ACC112 (cell line): ENCODE measurements around the gene DSC3.
"Not testable (repeated sequence)": the region's sequence is repeated elsewhere in the genome, so short reads cannot be mapped to it uniquely, and the experiment has no call there.

Experiments
- H2AFZ ChIP-seq: fragments of 200-600 bp; sonication (generic); one replicate; pipeline ENCODE4 v1.6.0; 2017; ENCODE audit warnings: antibody characterized with exemption, low read length; ENCODE audit not compliant: unreplicated experiment
- H3K27ac ChIP-seq: fragments of 200-600 bp; sonication (generic); 2 replicates; pipeline ENCODE4 v1.5.1; 2014; ENCODE audit warnings: low read depth, mild to moderate bottlenecking, antibody characterized with exemption, low read length, moderate library complexity
- H3K27me3 ChIP-seq: fragments of 200-600 bp; sonication (generic); 2 replicates; pipeline ENCODE4 v1.6.1; 2014; ENCODE audit warnings: mild to moderate bottlenecking, antibody characterized with exemption, low read length, moderate library complexity, mixed read lengths; ENCODE audit not compliant: insufficient read depth
- H3K36me3 ChIP-seq: fragments of 200-600 bp; sonication (generic); 2 replicates; pipeline ENCODE4 v1.6.1; 2016; ENCODE audit warnings: mild to moderate bottlenecking, antibody characterized with exemption, low read length, moderate library complexity, mixed read lengths; ENCODE audit not compliant: insufficient read depth
- H3K4me1 ChIP-seq: fragments of 200-600 bp; sonication (generic); one replicate; pipeline ENCODE4 v1.6.1; 2016; ENCODE audit warnings: low read length, mixed read lengths; ENCODE audit not compliant: insufficient read depth, unreplicated experiment, control insufficient read depth
- H3K4me3 ChIP-seq: fragments of 200-600 bp; sonication (generic); 2 replicates; pipeline ENCODE4 v1.5.1; 2014; ENCODE audit warnings: mild to moderate bottlenecking, low read depth, low read length
- H3K79me2 ChIP-seq: fragments of 200-600 bp; sonication (generic); one replicate; pipeline ENCODE4 v1.6.0; 2016; ENCODE audit warnings: low read length; ENCODE audit not compliant: control insufficient read depth, unreplicated experiment, insufficient read depth

The DSC3 gene

GRCh38 chr18:31041271-31042083, 1.1 kb downstream of the DSC3 start:
- Histone ChIP-seq H3K27ac (no peak overlapping the region), H3K36me3 (no peaks in the 10 kb centered on the region), H2AFZ (no peak overlapping the region), H3K4me3 (no peak overlapping the region), H3K79me2 (no peaks in the 10 kb centered on the region), H3K27me3 (peaks cover 33% of the 10 kb centered on the region), H3K4me1 (no peaks in the 10 kb centered on the region)

GRCh38 chr18:31040686-31041270, 1.8 kb downstream of the DSC3 start:
- Histone ChIP-seq H3K36me3 (no peaks in the 10 kb centered on the region), H3K27me3 (peaks cover 33% of the 10 kb centered on the region), H2AFZ (no peak overlapping the region), H3K4me3 (no peak overlapping the region), H3K79me2 (no peaks in the 10 kb centered on the region), H3K4me1 (no peaks in the 10 kb centered on the region), H3K27ac (no peak overlapping the region)

DNA sequence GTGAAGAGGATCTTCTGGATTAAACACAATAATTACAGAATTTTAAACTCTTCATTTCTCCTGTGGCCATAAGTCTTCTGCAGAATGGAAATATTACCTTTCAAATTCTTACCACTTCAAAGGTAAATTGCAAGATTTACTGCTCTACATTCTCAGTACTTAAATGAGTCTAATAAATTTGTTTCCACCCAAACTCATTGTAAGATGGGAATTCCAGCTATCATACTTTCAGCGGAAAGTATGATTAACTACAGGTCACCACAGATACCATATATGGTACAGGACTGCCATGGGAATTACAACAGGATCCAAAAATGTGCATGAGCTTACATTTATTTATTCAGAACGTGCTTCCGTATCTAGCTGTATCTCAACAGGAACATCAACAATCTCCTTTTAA, 3.1 kb downstream of the DSC3 start:
- H3K27ac ChIP-seq, result no peak overlapping the region
- peaks cover 33% of the 10 kb centered on the region for H3K27me3 ChIP-seq
- no peak overlapping the region for H2AFZ ChIP-seq
- no peaks in the 10 kb centered on the region for H3K36me3 ChIP-seq
- H3K79me2 ChIP-seq, result no peaks in the 10 kb centered on the region
- H3K4me1 ChIP-seq, result no peaks in the 10 kb centered on the region
- no peak overlapping the region for H3K4me3 ChIP-seq

DNA sequence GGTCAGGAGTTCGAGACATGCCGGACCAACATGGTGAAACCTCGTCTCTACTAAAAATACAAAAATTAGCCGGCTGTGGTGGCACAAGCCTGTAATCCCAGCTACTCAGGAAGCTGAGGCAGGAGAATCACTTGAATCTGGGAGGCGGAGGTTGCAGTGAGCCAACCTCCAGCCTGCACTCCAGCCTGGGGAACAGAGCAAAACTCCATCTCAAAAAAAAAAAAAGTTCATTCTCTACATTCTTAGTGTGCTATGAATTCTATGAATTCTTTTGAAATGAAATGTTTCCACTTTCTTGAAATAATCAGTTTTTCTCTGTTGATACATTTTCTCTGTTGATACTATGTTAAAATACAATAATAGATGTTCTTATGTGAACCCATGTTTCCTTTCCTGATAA, 4.9 kb downstream of the DSC3 start:
- not testable (repeated sequence) for H3K79me2 ChIP-seq, H3K36me3 ChIP-seq, H2AFZ ChIP-seq, H3K27ac ChIP-seq, H3K4me1 ChIP-seq, H3K4me3 ChIP-seq
- peaks cover 28% of the 10 kb centered on the region for H3K27me3 ChIP-seq

- Histone ChIP-seq H3K4me1 (no peaks in the 10 kb centered on the region), H2AFZ (no peak overlapping the region), H3K4me3 (no peak overlapping the region), H3K27me3 (no peaks in the 10 kb centered on the region), H3K27ac (no peak overlapping the region), H3K36me3 (no peaks in the 10 kb centered on the region), H3K79me2 (no peaks in the 10 kb centered on the region)
Measured at GRCh38 chr18:31034541-31034940, 8.0 kb downstream of the DSC3 start.

- H3K4me1 ChIP-seq, result no peaks in the 10 kb centered on the region
- no peak overlapping the region for H3K4me3 ChIP-seq
- no peak overlapping the region for H3K27ac ChIP-seq
- no peaks in the 10 kb centered on the region for H3K36me3 ChIP-seq
- H2AFZ ChIP-seq, result no peak overlapping the region
- no peaks in the 10 kb centered on the region for H3K79me2 ChIP-seq
- no peaks in the 10 kb centered on the region for H3K27me3 ChIP-seq
Measured at GRCh38 chr18:31030574-31031278, 11.8 kb downstream of the DSC3 start.

DNA sequence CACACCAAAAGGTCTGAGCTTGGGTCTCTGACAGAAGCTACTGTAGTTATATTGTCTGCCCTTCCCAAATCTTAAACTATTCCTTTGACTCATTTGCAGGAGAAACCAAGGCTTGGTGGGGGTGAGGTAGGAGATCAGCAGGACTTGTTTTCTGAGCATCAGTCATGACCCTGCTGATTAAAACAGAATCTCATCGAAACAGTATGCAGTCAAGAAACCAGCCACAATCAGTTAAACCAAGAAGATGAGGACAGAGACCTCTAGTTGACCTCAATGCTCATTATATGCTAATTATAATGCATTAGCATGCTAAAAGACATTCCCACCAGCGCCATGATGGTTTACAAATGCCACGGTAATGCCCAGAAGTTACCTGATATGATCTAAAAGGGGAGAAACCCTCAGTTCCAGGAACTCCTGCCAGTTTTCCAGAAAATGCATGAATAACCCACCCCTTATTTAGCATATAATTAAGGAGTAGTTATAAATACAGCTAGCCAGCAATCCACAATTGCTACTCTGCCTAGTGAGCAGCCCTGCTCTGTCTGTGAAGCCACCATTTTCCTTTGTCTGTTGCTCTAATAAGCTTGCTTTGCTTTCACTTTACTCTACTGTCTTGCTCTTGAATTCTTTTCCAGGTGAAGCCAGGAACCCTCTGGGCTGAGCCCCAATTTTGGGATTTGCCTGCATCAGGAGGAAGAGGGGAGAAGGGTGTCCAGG, 26.7 kb downstream of the DSC3 start:
- no peak overlapping the region for H3K4me3 ChIP-seq
- no peaks in the 10 kb centered on the region for H3K79me2 ChIP-seq
- H3K36me3 ChIP-seq, result no peaks in the 10 kb centered on the region
- no peaks in the 10 kb centered on the region for H3K27me3 ChIP-seq
- H3K4me1 ChIP-seq, result no peaks in the 10 kb centered on the region
- no peak overlapping the region for H2AFZ ChIP-seq
- H3K27ac ChIP-seq, result no peak overlapping the region

DNA sequence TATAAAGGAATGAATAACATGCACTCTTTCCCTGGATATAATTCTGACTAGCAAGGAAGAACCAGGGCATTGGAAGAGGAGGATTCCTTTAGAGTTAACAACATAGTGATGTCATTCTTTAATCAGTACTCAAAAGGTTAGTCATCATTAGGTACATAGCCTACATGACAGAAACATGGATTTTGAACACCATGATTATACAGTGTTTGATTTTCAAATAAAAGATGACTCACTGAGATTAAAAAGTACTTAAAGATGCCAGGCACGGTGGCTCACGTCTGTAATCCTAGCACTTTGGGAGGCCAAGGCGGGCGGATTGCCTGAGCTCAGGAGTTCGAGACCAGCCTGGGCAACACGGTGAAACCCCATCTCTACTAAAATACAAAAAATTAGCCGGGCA, 31.1 kb downstream of the DSC3 start:
- H3K27ac ChIP-seq, H3K79me2 ChIP-seq, H3K4me3 ChIP-seq, H3K36me3 ChIP-seq, H2AFZ ChIP-seq, H3K4me1 ChIP-seq, H3K27me3 ChIP-seq: not testable (repeated sequence)

DNA sequence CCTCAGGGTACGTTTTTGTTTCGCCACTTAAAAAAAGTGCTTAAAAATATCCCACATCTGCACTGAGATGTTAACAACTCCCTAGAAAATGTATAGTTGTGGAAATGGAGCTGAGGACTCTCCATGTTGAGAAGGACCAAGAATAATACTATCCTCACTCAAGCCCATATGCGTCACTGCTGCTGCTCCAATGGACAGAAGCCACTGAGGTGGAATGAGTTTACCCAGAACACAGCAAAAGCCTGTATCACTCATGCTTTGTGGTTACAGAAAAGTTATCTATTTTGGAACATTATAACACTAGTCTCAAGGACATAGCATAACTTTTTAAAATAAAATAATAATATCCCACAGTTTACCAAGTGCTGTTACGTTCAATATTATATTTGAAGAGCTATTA, 31.9 kb downstream of the DSC3 start:
- Histone ChIP-seq H3K79me2 (no peaks in the 10 kb centered on the region), H2AFZ (no peak overlapping the region), H3K4me1 (no peaks in the 10 kb centered on the region), H3K27me3 (no peaks in the 10 kb centered on the region), H3K36me3 (no peaks in the 10 kb centered on the region), H3K27ac (no peak overlapping the region), H3K4me3 (no peak overlapping the region)

- Histone ChIP-seq H3K79me2 (no peaks in the 10 kb centered on the region), H3K4me1 (no peaks in the 10 kb centered on the region), H3K36me3 (no peaks in the 10 kb centered on the region), H3K27ac (no peak overlapping the region), H3K4me3 (no peak overlapping the region), H3K27me3 (no peaks in the 10 kb centered on the region), H2AFZ (no peak overlapping the region)
Measured at GRCh38 chr18:30999887-31000628, 42.5 kb downstream of the DSC3 start.
